ENCODE data around the gene PDPK1. TPM values are rescaled to one million over a fixed set of nuclear protein-coding genes. Genes with fewer than 3 reads are reported as not detected.
"Not testable (repeated sequence)": the region's sequence is repeated elsewhere in the genome, so short reads cannot be mapped to it uniquely, and the experiment has no call there.

PDPK1 gene
- total RNA-seq, 3 donors from 2014 or later = 47.1 to 55.3 (median 54.3) TPM

DNA sequence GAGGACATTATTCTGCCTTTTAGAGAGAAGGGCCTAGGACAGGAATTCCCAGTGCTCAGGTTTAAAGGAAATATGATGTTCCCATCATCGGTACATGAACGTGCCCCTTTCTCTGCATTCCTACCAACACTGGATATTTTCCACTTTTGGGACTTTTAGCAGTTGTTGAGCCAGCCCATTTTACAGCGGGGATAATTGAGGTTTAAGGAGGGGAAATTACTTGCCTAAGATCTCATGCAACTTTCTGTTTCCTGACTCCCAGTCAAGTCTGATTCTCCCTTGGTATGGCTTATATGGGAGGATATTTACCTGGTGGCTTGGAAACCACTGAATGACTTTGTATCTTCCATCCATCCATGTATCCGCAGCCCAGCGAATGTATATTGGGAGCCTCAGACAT, 3.5 kb upstream of the PDPK1 start:
- ATAC-seq; H3K27me3 Mint-ChIP-seq (ENCODE audit: low read depth); DNase-seq; H3K36me3 Mint-ChIP-seq (ENCODE audit: insufficient read depth); H3K9me3 Mint-ChIP-seq: not testable (repeated sequence)
- H3K4me3 Mint-ChIP-seq = peak overlapping the region; percentile 16
- H3K4me1 Mint-ChIP-seq (ENCODE audit: low read depth) = peaks cover 29% of the 10 kb centered on the region

DNA sequence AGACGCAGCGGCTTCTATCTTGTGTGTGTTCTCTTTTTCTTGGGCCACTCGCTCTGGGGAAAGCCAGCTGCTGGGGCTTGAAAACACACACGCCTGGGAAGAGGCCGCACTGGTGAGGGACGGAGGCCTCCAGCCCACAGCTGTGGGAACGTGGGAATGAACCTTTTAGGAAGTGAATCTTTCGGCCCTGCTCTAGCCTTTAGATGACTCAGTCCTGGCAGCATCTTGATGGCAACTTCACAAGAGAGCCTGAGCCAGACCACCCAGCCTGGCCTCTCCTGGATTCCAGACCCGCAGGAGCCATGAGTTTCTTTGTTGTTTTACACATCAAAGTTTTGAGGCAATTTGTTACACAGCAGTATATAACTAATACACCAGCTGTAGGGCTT, 2.2 kb upstream of the PDPK1 start:
- Mint-ChIP-seq H3K4me3 (no peak overlapping the region), H3K4me1 (ENCODE audit: low read depth) (peaks cover 42% of the 10 kb centered on the region)
- no peak for ATAC-seq

DNA sequence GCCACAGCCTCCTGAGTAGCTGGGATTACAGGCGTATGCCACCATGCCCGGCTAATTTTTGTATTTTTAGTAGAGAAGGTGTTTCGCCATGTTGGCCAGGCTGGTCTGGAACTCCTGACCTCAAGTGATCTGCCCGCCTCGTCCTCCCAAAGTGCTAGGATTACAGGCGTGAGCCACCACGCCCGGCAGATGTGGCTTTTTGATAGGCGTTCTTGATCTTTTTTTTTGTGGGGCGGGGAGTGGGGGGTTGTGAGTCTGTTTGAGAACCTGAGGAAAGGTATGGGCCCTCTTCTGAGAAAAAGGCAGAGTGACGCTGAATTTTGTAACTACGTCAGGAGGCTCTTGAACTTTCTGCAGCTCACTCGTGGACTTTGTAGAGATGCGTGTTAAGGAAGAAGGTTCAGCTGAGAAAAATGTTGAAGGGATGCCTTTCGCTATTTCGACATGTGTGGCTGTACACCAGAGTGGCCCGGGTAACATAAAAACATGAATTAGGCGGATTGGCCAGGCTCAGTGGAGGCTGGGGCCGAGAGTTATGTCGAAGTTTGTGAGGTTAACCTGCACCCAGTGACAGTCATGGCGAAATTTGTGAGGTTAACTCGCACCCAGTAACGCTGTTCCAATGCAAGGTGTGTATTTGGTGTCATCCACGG, 1.5 kb downstream of the PDPK1 start:
- not testable (repeated sequence) for H3K9me3 Mint-ChIP-seq; H3K27me3 Mint-ChIP-seq (ENCODE audit: low read depth); ATAC-seq; H3K36me3 Mint-ChIP-seq (ENCODE audit: insufficient read depth); DNase-seq
- peak overlapping the region; percentile 83 for H3K4me3 Mint-ChIP-seq
- H3K4me1 Mint-ChIP-seq (ENCODE audit: low read depth) = peaks cover 45% of the 10 kb centered on the region

More for the DNA sequence above, 2.2 kb upstream of the PDPK1 start:
- H3K9me3 Mint-ChIP-seq = no peaks in the 10 kb centered on the region
- H3K27me3 Mint-ChIP-seq (ENCODE audit: low read depth) = no peaks in the 10 kb centered on the region
- DNase-seq = no peak
- H3K36me3 Mint-ChIP-seq (ENCODE audit: insufficient read depth) = peaks cover 3% of the 10 kb centered on the region

DNA sequence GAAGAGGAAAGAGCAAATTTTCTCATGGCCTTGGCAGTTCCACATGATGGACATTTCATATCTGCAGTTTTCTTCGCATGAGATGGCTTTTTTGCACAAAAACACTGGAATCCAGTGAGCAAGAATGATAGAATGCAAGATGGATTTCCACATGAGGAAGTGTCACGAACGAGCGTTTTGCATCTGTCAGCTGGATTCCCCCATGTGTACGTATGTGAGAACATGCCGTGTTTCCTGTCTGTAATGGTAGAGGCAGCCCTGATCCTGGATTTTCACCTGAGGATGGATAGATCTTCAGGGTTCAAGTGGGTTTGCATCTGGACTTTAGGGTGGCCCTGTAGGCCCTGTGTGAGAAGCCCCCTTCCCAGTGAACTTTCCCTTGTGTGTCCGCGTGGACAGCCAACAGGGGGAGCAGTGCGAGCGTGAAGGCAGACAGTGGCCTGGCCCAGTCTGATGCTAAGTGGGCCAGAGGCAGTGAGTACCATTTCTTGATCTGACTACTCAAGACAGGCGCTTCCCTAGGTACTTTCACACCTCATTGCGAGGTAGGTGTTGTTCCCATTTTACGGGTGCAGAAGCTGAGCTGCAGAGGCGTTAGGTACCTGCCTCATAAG, 2.1 kb downstream of the PDPK1 start:
- not testable (repeated sequence) for H3K36me3 Mint-ChIP-seq (ENCODE audit: insufficient read depth); H3K9me3 Mint-ChIP-seq; ATAC-seq; H3K27me3 Mint-ChIP-seq (ENCODE audit: low read depth)
- Mint-ChIP-seq H3K4me3 (peak overlapping the region; percentile 83), H3K4me1 (ENCODE audit: low read depth) (peaks cover 47% of the 10 kb centered on the region)
- DNase-seq = peak; percentile 16

DNA sequence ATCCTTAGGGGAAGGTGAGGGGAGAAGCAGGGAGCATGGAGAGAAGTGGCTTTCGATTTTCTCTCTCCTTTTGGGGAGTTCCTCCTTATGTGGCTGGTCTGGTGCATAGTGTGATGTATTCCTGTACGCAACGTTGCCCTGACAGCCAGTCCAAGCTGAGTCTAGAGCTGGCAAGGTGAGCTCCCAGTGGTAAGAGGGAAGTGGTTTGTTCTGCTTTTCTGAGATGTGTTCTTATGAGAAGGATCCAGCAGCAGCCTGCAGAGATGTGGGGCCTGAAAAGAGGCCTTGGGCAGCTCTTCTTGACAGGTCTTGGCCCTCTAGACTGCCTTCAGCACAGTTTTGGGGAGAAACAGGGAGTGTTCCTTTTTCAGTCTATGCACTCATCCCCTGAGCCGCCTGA, 3.1 kb downstream of the PDPK1 start:
- not testable (repeated sequence) for H3K9me3 Mint-ChIP-seq; H3K36me3 Mint-ChIP-seq (ENCODE audit: insufficient read depth); H3K27me3 Mint-ChIP-seq (ENCODE audit: low read depth); ATAC-seq; DNase-seq
- H3K4me3 Mint-ChIP-seq = peak overlapping the region; percentile 27
- H3K4me1 Mint-ChIP-seq (ENCODE audit: low read depth) = peaks cover 52% of the 10 kb centered on the region

DNA sequence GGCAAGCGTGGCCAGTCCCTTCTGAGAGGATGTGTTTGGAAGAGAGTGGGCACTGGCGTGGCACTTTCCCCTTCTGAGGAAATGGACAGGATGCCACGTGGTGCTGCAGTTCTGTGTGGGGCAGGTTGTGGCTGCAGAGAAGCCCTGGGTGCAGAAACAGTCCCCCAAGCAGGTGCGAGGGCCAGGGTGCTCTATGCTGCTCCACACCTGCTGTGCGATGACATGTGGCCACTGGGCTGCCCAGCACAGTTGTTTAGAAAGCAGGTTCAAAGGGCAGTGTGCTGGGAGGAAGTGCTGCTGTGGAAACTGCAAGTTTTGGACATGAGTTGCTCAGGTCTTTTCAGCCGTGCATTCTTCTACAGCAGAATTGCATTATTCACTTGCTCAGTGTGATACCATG, 3.6 kb downstream of the PDPK1 start:
- H3K36me3 Mint-ChIP-seq (ENCODE audit: insufficient read depth); H3K9me3 Mint-ChIP-seq; ATAC-seq; H3K27me3 Mint-ChIP-seq (ENCODE audit: low read depth); DNase-seq: not testable (repeated sequence)
- H3K4me1 Mint-ChIP-seq (ENCODE audit: low read depth) = peaks cover 53% of the 10 kb centered on the region
- H3K4me3 Mint-ChIP-seq = peak overlapping the region; percentile 27

DNA sequence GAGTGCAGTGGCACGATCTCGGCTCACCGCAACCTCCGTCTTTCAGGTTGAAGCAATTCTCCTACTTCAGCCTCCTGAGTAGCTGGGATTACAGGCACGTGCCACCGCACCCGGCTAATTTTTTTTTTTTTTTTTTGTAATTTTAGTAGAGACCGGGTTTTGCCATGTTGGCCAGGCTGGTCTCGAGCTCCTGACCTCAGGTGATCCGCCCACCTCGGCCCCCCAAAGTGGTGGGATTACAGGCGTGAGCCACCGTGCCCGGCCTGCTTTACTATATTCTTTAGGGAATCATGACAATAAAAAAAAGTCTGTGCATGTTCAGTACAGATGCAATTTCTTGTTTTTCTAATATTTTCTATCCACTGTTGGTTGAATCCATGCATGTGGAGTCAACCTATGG, 6.0 kb downstream of the PDPK1 start:
- H3K4me1 Mint-ChIP-seq (ENCODE audit: low read depth) = peaks cover 44% of the 10 kb centered on the region
- H3K36me3 Mint-ChIP-seq (ENCODE audit: insufficient read depth); H3K9me3 Mint-ChIP-seq; H3K4me3 Mint-ChIP-seq; DNase-seq; ATAC-seq; H3K27me3 Mint-ChIP-seq (ENCODE audit: low read depth): not testable (repeated sequence)

DNA sequence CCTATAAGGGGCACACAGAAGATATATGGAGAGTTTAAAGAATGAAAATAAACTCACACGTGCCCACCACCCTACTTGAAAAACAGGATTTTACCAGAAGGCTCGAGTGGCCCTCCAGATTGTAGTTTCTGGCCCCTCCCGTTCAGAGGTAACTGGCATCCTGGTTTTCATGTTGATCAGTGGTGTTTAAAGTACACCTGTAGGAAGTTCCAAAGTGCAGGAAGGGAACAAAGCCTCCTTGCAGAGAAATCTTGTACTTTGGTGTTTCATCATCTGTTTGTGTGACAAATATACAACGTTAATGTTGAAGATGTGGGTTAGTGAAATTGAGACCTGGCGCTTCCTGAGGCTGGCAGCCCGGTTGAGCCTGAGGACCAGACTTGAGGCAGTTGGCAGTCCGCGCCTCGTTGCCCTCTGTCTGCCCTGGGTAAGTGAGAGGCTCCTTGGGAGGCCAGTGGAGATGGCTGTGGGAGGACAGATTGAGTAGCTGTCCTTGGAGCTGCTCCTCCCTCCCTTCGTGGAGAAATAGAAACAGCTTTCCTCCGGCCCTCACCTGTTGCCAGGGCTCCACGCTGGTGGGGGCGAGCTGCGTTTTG, 12.6 kb downstream of the PDPK1 start:
- H3K27me3 Mint-ChIP-seq (ENCODE audit: low read depth) = not testable (repeated sequence)

DNA sequence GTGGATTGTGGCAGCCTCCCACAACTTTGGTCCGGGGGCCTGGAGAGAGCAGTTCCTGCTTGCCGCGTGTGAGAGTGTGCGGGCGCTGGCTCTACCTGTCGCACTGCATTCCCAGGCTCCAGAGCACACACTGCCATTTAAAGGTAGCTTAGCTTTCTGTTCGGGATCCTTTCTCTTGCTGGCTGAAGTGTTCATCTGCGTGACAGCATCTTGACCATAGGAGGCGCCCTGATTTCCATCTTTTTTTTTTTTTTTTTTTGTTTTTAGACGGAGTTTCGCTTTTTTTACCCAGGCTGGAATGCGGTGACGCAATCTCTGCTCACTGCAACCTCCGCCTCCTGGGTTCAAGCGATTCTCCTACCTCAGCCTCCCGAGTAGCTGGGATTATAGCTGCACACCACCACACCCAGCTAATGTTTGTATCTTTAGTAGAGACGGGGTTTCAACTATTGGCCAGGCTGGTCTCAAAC, 13.6 kb downstream of the PDPK1 start:
- not testable (repeated sequence) for ATAC-seq; H3K27me3 Mint-ChIP-seq (ENCODE audit: low read depth); H3K9me3 Mint-ChIP-seq; H3K36me3 Mint-ChIP-seq (ENCODE audit: insufficient read depth); H3K4me3 Mint-ChIP-seq; DNase-seq; H3K4me1 Mint-ChIP-seq (ENCODE audit: low read depth)

More for the DNA sequence above, 12.6 kb downstream of the PDPK1 start:
- H3K9me3 Mint-ChIP-seq; DNase-seq; H3K4me3 Mint-ChIP-seq; ATAC-seq; H3K36me3 Mint-ChIP-seq (ENCODE audit: insufficient read depth); H3K4me1 Mint-ChIP-seq (ENCODE audit: low read depth): not testable (repeated sequence)

DNA sequence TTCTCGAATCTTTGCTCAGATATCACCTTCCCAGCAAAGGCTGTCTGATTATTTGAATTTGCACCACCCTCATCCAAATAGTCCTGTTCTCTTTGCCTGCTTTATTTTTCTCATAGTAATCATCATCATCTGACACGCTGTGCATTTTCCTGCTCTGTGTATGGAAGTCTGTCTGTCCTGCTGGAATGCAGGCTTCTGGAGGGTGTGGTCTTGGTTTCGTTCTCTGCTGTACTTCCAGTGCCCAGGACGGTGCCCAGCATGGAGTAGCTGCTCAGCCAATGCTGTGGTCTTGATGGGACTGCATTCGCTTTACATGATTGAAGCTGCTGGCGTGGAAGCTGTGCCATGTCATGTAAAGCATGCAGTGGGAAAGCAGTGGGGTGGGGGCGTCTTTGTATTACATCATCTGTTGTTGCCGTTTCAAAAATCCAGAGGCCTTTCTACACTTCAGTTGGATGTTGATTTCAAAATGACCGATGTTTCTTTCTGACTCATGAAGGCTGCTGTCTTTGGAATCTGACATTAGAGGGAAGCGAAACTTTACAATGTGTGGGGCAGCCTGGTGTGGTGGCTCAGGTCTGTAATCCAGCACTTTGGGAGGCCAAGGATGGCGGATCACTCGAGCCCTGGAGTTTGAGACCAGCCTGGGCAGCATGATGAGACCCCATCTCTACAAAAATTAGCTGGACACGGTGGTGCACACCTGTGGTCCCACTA, 17.0 kb downstream of the PDPK1 start:
- not testable (repeated sequence) for H3K4me1 Mint-ChIP-seq (ENCODE audit: low read depth); DNase-seq; H3K9me3 Mint-ChIP-seq; H3K27me3 Mint-ChIP-seq (ENCODE audit: low read depth); H3K36me3 Mint-ChIP-seq (ENCODE audit: insufficient read depth); H3K4me3 Mint-ChIP-seq
- peak in 1 of 2 donors; percentile 30 for ATAC-seq

DNA sequence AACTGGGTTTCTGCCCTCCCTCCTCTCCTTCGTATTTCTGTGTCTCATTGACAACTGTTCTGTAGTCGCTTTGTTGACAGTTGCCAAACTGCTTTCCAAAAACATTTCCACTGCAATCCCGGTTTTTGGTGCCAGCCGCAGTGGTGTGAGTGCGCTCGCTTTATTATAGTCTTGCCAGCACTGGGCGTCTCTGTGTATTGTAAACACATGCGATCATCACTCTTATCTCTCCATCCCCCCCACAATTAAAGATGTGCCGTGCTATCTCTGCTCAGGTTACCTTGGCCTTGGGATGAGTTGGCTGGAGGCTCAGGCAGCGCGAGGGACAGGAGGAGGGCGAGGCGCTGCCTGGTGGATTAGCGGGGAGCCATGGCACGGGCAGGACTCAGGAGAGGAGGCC, 19.3 kb downstream of the PDPK1 start:
- H3K4me1 Mint-ChIP-seq (ENCODE audit: low read depth); ATAC-seq; H3K36me3 Mint-ChIP-seq (ENCODE audit: insufficient read depth); DNase-seq; H3K27me3 Mint-ChIP-seq (ENCODE audit: low read depth); H3K4me3 Mint-ChIP-seq; H3K9me3 Mint-ChIP-seq: not testable (repeated sequence)

DNA sequence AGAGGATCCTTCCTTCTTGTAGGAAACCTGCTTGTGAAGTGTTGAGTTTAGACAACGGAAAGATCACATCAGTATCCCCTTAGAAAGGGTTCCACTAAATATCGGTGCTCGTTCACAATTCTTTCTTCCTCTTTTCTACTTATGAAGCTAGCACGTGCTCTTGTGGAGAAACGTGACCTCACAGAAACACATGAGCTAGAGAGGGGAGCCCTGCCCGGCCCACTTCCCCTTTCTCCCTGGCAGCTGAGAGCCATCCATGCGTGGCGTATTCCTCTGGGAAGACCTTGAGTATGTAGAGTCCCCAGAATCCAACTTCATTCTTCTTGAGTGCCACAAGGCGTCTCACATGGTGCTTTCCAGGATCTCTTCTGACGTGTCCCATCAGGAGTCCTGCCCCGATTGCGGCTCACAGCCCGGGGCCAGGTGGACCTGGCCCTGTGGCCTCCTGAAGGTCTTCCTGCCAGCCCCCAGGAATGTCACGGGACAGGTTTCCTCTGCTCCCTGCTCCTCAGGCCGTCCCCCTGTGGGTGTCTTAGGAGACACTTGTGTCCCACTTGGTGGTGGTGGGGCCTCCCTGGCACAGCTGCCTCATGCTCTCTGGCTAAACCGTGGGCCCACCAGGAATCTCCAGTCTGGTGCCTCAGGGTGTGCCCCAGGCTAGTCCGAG, 22.4 kb downstream of the PDPK1 start:
- H3K4me3 Mint-ChIP-seq; H3K9me3 Mint-ChIP-seq; ATAC-seq; H3K27me3 Mint-ChIP-seq (ENCODE audit: low read depth); H3K4me1 Mint-ChIP-seq (ENCODE audit: low read depth); DNase-seq; H3K36me3 Mint-ChIP-seq (ENCODE audit: insufficient read depth): not testable (repeated sequence)

DNA sequence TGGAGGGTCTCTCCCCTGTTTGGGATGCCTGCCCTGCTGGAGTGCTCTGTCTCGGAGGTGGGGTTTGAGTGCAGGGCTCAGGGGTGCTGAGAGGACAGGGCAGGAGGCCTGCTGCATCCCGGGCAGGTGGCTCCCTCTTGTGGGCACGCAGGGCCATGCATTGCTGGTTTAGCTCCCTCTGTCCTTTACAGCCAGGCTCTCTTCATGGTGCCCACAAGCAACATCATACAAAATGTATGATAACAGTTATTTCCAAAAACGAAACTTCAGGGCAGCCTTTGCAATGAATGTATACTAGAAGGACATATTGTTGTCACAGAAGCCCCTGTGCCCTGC, 22.9 kb downstream of the PDPK1 start:
- H3K36me3 Mint-ChIP-seq (ENCODE audit: insufficient read depth); H3K9me3 Mint-ChIP-seq: not testable (repeated sequence)

DNA sequence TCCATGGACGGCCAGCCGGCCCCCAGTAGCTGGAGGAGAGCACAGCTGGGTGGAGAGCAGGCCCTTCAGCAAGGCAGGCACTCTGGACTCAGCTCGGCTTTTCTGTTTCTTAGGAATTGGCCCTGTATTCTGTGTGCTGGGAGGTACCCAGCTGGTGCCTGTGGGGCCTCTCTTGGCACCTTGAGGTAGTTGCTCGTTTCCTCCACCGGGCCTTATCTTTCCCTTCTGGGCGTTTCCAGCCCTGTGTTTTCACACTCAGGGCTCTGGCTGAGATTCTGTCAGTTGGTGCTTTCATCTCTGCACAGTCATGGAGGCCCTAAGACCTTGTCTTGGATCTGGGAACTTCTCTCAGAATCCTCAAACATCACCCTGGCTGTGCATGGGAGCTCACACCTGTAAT, 29.7 kb downstream of the PDPK1 start:
- H3K4me3 Mint-ChIP-seq; ATAC-seq; H3K4me1 Mint-ChIP-seq (ENCODE audit: low read depth); H3K36me3 Mint-ChIP-seq (ENCODE audit: insufficient read depth); DNase-seq; H3K27me3 Mint-ChIP-seq (ENCODE audit: low read depth); H3K9me3 Mint-ChIP-seq: not testable (repeated sequence)

More for the DNA sequence above, 22.9 kb downstream of the PDPK1 start:
- H3K4me1 Mint-ChIP-seq (ENCODE audit: low read depth); H3K27me3 Mint-ChIP-seq (ENCODE audit: low read depth); H3K4me3 Mint-ChIP-seq: not testable (repeated sequence)
- peak; percentile 97 to 98 for ATAC-seq
- DNase-seq = peak; percentile 56

Measured in activated T-cell treated with anti-CD3 and anti-CD28 coated beads, Interleukin-2, amount 50 U/mL, for 4 hours (primary cell).